Islet precursor cell (in vitro differentiated cells): ENCODE measurements around the gene UQCC2.
A peak's percentile ranks its signal among the peaks of the same experiment; 100 is the strongest.

ENCODE experiments used
- DNase-seq: peaks from one replicate; pipeline ENCODE4 v3.0.0-alpha.2; 2018

Gene UQCC2

GRCh38 chr6:33744001-33744848 is 32.7 kb upstream of the UQCC2 start:
- peak; percentile 82 for DNase-seq

DNA sequence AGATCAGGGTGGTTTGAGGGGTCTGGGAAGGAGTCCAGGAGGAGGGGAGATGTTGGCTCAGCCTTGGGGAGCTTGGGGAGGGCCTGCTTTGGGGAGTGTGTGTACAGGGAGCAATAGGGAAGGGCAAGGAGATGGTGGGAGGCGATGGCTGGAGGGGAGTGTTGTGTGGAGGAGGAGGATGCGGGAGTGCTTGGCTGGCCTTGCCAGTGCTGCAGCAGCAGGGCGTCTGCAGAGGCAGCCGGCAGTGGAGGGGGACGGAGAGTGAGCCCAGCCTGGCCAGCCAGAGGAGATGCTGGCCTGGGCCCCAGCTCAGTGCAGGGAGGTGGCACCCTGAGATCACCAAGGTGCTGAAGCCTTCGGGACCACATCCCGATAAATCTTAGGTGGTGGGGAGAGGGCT is 31.3 kb upstream of the UQCC2 start:
- DNase-seq, result no peak

DNA sequence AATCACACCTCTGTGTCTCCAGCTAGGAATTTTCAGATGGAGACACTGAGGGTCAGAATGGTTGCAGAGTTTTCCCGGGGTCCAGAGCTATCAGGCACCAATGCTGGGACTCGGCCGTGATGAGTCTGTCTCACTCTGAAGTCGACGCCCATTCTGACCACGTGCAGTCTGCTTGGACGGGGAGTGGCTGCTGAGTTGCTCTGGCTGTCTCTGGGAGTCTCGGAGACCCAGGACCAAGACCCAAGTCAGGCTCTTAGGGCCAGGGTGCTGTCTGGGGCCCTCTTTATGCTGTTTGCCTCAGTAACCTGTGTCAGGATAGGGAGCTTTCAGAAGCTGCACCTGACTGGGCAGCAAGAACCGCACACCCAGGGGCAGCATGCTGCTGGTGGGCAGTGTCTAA is 30.6 kb upstream of the UQCC2 start:
- DNase-seq, result peak; percentile 68

DNA sequence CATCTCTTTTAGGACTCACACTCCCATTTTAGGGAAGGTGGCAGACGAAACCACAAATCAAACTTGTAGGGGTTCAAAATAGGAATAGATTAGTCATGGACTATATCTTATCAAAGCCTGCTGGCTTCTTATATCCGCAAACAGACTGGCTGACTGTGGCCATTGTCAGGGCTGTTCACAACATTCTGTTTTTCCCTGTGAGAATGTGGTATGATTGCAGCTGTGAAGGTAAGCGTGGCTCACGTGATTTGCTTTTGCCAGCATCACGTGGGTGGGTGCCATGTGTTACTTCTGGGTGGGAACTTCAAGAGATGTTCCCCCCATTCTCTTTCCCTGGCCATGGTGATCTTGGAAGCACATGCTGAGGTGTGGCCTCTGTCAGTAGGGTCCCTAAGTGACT is 29.3 kb upstream of the UQCC2 start:
- DNase-seq, result no peak

DNA sequence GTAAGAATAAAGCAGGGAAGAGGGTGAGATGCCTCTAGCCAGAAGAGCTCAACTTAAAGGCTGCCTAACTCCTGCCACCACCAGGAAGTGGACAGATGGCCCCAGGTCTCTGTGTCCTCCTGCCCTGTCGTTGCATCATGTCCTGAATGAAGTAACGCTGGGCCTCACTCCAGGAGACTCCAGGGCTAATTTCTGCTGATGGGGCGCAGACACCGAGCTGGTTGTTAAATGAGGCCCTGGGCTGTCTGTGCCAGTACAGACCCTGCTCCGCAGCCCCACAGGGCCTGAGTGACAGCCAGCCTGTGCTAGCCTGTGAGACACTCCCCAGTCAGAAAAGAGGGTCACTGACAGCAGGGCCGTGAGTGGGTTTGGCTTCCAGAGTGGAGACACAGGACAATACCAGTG is 28.7 kb upstream of the UQCC2 start:
- no peak for DNase-seq

- no peak for DNase-seq
Measured at GRCh38 chr6:33739571-33739970, 28.1 kb upstream of the UQCC2 start.

DNA sequence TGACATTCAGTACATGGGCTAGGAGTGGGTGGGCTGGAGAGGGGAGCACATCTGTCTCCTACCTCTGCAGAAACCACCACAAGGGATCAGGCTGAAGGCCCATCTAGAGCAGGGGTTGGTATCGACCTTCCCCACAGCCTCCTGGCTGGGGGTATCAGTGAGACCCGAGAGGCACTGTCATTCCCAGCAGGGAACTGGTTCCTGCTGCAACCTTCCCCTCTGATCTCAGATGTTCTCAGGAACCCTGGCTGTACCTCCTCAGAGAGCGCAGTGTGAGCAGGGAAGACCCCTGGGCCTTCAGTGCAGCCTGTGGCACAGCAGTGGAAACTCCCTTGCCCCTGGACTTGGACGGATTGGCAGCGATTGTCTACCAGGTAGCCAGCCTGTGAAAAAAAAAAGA is 27.4 kb upstream of the UQCC2 start:
- DNase-seq, result no peak

GRCh38 chr6:33738153-33738552 is 26.7 kb upstream of the UQCC2 start:
- DNase-seq, result no peak

DNA sequence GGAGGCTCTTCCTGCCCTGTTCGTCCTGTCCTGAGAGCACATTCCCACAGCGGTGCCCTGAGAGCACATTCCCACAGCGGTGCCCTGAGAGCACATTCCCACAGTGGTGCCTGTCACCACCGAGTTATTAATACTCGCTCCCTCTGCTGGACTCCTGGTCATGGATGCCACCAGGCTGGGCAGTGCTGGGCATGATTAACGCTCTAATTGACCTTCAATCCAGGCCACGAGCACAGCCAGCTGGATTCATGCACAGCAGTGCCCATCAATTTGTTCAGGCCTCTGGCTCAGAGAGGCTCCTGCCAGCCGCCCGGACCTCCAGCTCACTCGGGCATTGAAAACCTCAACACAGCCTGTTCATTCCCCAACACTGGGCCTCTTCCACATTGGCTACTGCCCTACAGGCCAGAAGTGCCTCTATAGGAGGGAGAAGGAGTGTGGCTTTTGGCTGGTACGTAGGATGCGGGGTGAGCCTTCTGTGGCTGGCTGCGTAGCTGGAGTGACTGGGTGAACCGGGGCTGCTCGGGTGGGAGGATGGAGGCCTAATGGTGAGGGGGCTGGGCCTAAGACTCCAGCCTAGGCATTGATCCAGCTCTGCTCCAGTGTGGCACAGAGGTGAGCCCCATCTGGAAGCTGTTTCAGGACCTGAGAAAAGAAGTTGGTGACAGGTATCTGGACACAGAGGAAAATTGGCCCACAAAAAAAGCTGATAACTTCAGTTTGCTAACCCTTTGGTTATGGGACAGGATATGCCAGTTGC is 25.9 kb upstream of the UQCC2 start:
- DNase-seq, result no peak

GRCh38 chr6:33735216-33735615 is 23.7 kb upstream of the UQCC2 start:
- no peak for DNase-seq

- no peak for DNase-seq
Measured at GRCh38 chr6:33733709-33734007, 22.2 kb upstream of the UQCC2 start.

DNA sequence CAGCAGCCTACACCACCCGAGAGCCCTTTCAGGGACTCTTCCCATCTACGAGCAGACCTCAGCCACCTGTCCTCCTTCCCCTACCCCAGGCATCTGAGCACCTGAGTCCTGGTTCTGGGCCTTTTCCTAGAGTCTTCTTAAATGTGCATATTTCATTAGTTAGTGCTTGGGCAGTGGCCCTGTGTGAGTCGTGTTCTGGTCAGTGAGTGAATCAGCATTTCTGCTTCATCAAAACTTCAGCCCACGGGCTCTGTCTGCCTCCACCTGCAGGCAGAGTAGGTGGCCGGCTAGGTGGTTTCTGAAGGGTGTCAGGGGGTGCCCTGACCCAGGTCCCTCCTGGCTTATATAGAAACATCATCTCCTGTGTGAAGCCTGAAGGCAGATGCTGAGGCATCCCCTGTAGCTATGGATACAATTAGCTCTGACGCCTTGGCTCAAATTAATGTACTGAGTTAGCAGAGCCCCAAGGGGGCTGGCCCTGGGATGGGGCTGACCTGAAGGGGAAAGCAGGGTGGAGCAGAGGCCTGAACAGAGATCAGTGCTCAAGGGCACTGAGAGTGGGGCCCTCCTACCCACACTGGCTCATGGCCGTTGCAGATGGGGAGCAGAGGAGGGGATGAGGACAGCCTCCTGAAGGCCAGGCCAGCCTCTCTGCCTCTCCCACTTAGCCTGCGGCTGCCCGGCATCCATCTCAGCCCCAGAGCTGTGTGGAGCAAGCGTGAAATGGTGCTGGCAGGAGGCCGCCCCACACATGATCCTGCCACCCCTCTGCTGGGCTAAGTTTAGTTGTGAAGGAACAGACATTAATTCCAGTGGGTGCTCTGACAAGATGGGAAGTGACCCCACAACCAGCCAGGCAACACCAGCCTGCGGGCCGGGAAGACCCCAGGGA is 21.6 kb upstream of the UQCC2 start:
- peak; percentile 75 for DNase-seq

GRCh38 chr6:33732385-33732784 is 20.9 kb upstream of the UQCC2 start:
- DNase-seq, result no peak

DNA sequence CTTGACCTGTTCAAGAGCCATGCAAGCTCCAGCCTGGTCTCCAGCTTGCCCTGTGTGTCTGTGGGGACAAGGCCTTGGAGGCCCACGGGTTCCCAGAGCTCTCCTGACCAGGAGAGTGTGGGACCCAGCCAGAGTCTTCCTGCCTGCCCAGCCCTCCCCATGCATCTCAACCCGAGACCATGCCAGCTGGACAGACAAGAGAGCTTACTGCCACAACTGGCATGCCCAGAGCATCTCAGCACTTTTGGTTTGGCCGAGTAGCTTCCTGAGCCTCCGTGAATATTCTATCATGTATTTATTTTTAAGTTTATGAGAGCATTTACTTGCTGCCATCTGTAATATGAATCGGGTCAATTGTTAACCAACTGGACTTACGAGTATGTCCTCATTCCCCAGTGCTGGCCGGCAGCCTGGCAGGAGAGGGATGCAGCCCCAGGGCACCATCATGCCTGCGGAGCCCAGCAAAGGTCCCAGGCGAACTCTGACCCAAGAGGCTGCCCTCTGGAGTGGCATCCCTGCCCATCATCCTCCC is 20.3 kb upstream of the UQCC2 start:
- DNase-seq, result no peak

- no peak for DNase-seq
Measured at GRCh38 chr6:33731035-33731434, 19.5 kb upstream of the UQCC2 start.

DNA sequence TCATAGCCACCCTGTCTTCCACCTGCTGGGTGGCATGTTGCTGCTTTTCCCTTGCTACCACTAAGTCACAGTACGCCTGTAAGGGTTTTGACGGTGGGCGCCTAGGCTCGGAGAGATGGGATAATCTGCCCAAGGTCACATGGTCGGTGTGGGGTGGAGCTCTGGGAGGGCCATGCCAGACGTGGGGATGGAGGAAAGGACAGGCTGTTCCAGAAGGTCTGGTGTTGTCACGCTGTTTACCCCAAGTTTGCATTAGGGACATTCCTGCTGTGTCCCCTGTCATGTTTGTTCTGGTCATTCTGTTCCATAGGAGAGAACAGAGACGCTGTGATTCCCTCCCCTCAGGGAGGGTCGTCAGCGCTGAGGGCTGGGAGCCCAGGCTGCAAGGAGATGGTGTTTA is 19.1 kb upstream of the UQCC2 start:
- no peak for DNase-seq

DNA sequence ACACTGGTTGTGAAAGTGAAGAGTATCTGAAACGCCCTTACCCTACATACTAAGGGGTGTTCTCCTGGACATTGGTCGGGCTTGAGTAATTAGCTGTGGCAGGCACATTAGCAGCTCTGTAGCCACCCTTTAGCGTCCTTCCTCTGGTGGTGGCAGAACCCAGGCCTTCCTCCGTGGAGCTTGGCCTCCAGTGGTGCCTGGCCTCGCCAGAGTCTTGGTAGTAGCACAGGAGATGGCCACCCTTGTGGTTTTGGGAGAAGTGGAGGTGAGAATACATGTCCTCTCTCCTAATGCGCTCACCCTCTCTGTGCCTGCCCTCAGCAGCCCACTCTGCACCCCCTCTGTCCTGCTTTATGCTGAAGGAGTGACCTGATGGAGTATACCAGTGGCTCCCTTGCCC is 17.6 kb upstream of the UQCC2 start:
- DNase-seq, result no peak

DNA sequence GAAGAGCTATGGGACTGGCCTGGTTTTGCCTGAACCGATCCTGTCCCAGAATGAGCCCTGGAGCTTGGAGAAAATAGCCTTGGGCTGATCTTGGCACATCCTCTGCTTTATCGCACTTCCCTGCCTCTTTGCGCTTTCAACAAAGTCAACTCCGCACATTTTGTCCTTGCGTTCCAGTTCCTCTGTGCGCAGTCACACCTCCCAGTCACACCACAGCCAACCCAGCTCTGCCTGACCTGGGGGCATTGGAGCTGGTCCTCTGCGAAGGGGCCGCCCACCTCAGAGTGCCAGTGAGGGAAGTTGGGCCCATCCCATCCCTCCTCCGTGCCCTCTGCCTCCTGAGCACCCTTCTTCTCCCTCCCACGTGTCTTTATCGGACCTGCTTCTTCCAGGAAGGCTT is 16.9 kb upstream of the UQCC2 start:
- no peak for DNase-seq

- DNase-seq, result no peak
Measured at GRCh38 chr6:33727932-33728331, 16.4 kb upstream of the UQCC2 start.

DNA sequence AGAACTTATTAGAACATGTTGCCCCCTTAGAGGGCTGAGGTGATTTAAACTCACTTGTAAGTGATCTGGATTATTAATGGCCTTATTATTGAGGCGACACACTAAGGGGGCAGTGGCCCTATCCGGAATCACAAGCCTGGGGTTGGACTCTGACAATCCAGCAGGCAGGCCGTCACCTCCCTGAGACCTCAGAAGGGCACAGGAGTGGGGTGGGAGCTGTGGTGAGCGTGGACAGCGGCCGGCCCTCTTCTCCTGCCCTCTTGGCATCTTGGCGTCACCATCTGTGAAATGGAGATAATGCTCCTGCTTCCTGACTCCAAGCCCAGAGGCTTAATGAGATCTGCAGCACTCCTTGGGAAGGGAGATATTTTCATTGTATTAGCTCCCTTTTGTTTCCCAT is 15.6 kb upstream of the UQCC2 start:
- DNase-seq, result no peak

DNA sequence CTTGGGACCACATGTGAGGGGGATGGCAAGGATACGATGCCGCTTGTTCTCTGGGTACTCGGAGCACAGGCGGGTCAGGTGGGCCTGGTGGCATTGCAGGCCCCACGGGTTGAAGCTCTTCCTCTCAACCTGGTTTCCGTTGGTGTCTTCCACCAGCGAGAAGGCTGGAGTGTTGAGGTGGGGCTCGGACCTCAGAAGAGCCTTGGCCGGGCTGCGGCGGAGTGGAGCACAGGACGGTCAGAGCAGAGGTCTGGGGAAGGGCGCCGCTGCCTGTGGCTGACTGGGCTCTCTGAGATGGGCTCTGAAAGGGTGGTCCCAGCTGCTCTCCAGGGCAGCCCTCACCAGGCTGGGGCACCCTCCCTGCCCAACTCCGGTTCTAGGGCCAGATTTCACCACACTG is 15.2 kb upstream of the UQCC2 start:
- DNase-seq, result no peak

- no peak for DNase-seq
Measured at GRCh38 chr6:33725891-33726673, 14.6 kb upstream of the UQCC2 start.

DNA sequence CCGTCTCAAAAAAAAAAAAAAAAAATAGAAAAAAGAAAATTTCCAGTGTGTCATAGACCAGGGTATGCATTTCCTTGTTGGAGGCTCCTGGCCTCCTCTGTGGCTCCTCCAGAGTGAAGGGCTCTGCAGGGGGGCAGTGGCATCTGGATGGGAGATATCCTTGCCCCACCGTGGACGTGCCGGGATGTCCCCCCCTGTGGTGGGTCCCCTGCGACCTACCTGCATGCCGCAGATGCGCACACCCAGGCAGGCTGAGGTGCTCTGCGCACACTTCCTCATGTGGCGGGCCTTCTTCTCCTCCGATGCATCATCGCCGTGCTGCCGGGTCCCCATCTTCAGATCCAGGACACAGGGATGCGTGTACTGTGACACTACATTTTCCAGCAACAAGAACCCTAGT is 13.7 kb upstream of the UQCC2 start:
- DNase-seq, result no peak
